HS-5 (cell line): Measurements from ENCODE around the gene GMDS.

Experiments
- DNase-seq: peaks from one replicate; pipeline ENCODE4 v3.0.0-alpha.2; 2012; ENCODE audit warnings: low read depth

The GMDS gene

DNA sequence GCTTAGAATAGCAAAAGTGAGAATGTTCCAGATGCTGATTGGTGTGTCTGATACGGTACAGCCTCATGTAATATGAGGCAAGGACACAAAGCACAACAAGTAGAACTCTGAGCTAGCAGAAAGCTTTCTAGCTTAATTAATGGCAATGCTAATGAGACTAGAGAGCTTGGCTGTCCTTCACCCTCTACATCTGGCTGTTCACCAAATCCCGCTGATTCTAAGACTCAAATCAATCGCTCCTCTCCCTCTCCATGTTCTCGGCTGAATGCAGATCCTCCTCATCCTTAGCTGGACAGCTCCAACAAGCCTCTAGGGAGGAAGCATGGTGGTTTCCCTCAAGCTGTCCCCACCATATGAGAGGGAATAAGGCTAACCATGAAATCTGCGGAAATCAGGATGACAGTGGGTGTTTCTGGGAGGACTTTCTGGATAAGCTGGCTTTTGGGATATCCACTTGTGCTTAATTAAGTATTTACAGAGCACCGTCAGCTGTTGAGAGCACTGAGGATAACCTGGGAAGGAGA lies 506.8 kb downstream of the GMDS start:
- no peak for DNase-seq

DNA sequence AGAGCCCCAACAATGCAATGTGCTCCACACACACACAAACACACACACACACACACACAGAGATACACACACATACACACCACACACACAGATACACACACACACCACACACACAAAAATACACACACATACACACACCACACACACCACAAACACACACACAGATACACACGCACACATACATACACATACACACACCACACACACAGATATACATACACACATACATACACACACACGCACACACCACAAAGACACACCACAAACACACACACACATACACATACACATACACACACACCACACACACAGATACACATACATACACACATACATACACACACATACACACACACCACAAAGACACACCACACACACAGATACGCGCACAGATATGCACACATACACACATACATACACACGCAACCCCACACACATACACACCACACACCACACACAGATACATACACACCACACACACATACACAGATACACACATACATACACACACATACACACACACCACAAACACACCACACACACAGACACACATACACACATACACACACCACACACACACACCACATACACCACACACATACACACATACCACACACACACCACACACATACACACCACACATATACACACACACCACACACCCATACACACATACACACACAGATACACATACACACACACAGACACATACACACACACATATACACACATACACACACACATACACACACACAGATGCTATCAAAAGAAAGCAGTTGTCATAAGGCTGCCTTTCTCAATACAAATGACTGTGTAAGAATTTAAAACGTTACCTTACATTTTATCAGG lies 507.7 kb downstream of the GMDS start:
- DNase-seq: no peak

DNA sequence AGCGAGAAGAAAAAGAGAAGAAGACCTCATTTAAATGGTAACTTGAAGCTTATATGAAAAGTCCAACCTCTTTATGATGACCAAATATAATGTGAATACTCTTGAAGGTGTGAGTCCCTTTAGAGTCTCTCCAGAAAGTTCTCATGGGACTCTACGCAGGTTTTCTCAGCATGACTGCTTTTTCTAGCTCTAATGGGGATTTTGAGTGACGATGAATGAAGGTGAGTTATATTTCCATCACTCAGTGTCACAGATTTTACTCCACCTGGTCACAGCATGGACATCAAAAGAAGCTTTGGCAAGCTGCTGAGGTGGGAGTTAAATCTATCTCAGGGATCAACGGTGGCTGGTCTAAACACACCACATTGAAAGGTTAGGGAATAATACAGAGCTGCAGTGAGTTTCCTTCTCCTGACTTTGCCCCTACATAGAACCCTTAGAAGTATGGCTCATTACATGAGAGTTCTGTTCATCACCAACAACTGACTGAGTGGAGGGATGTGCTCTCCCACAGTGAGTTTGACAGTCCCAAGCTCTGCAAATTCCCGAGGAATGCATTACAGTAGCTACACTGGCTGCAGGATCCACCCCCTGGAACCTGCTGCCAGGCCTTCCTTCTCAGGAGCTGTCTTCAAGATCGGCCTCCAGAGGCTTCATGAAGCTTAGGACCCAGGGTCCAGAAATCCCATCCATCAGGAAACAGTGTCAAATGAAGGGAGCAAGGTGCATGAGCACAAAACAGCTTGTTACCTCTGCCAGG lies 508.9 kb downstream of the GMDS start:
- no peak for DNase-seq

DNA sequence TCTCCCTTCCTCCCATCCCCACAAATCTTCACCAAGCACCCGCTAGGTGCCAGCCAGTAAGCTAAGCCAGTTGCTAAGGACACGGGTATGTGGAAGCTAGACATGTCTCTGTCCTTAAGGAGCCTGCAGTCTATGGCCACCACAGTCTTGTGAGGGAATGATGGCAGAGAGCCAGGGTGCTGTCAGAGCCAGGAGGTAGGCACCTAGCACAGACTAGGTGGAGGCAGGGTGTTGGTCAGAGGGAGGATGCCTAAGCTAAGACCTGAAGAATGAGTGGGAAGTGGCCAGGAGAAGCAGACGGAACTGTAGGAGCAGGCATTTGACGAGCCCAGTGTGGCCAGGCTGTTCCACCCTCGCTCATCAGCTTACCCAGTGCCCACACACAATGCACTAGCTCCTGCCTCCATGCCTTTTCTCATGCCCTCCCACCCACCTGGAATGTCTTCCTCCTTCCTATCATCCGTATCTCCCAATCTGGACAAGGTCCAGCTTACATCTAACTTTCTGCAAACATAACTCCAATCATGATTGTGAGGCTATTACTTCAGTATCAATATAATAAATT lies 510.1 kb downstream of the GMDS start:
- no peak for DNase-seq

DNA sequence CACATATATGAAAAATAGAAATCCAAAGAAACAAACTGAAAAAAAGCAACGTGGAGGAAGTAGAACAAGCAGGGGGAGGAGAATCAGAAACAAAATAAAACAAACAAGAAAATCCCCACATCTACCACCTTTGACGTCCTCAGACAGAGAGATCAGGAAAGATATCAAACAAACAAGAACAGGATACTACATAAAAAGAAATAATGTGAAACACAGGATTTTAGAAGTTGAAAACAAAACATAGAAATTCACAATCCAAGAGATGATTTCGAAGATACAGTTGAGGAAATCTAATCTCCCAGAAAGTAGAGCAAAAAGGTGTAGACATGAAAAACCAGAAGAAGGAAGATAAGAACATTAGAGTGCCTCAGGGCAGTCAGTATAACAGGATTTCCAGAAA lies 514.5 kb downstream of the GMDS start:
- no peak for DNase-seq

DNA sequence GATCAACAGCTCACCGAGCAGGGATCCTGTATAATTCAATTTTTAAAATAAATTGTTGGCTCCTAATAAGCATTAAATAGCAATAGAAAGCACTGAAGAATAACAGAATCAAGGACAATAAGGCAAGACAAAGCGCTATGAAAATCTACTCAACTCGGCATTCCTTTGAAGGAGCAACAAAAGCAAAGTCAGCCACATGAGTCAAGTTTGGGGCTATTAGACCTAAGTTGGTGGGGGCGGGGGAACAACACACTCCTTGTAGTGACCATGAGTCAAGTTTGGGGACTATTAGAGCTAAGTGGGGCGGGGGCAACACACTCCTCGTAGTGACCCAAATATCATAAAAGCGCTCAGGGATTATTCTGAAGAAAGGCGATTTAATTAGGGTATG lies 515.7 kb downstream of the GMDS start:
- DNase-seq: no peak

DNA sequence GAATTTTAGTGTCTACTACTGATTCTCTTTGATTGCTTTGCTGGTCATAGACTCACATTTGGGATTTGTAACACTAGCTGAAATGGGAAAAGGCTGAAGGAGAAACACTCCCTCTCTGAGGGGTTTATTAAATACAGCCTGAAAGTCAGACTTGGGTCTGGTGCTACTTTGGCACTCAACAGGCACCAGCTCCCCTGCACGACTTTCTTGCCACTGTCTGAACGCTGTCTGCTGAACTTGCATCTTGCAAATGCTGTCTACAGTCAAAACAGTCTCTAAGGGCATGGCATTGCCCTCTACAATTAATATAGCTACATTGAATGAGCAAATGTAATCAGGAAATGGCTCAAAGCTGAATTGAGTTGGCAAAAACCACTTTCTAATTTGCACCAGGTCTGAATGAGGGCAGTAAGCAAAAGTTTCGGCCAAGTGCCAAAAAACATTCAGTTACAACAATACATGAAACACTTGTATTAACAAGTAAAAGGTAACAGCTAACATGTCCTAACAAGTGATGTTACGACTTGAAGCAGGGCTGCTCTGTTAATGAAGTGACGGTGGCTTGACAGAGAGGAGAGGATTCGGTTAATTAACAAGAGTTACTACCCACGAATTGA lies 516.2 kb downstream of the GMDS start:
- DNase-seq: no peak

DNA sequence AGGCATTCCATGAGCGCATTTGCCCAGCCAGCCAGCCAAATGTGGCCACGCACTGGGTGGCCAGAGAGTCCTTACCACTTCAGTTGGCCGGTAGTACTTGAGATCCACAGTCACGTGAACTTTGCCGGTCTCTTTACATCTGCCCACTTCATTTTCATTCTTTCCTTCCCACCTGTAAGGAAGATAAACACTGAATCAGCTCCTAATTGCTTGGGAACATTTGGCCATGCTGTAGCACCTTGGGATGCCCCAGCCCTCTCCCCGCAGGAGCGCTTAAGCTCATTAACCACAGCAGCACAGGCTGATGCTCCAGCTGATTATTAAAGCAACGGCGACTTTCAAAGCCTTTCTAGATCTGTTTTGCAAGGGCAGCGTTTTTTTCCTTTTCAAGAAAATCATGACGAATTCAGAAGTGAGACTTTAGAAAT lies 519.0 kb downstream of the GMDS start:
- no peak for DNase-seq

DNA sequence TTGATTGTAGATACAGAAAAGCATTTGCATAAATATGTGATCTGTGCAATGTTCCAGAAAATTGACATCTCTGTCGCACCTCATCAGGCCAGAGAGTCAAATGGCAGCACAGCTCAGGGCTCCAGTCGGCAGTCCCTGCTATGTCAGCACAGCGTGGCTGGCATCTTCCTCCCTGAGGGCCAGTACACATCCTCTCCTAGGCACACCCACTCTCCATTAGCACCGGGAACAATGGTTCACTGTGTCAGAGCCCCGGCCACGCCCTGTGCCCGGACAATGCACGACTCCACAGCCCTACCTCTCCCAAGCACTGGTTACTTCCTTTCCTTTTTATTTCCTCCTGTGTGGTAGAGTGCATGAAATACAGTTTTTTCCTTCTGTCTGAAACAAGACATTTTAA lies 520.8 kb downstream of the GMDS start:
- DNase-seq: no peak

DNA sequence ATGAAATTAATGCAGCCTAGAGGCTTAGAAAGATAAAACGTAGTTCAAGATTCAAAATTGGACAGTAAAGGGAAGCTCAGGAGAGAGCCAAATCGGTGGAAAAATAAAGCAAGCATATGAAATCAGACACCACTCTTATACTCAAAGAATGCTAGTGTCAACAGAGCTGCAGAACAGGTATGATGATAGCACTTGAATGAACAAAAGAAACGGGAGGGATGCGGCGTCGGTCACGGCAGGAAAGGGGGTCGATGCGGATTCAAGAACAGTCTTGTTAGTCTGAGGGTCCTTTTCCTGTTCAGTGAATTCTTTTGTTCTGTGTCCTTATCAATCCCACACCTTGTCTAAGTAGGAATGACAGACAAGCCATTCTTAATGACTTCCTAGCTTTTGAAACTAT lies 521.3 kb downstream of the GMDS start:
- no peak for DNase-seq

DNA sequence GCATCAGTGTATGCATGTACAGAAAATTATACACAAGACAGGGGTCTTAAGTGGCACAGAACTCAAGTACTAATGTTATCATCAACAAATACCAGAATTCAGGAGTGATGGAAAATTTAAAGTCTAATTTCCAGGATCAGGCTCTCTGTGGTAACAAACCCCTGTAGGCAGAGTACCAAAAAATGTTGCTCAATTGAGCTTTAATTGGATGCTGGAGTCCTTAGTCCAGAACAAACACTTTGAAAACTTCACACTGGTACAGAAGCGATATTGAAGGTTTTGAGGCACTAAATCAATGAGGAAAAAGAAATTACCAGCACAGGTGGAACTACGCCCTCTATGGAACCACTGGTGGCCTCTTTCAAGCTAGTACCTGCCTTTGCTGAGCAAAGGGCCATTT lies 522.6 kb downstream of the GMDS start:
- no peak for DNase-seq

DNA sequence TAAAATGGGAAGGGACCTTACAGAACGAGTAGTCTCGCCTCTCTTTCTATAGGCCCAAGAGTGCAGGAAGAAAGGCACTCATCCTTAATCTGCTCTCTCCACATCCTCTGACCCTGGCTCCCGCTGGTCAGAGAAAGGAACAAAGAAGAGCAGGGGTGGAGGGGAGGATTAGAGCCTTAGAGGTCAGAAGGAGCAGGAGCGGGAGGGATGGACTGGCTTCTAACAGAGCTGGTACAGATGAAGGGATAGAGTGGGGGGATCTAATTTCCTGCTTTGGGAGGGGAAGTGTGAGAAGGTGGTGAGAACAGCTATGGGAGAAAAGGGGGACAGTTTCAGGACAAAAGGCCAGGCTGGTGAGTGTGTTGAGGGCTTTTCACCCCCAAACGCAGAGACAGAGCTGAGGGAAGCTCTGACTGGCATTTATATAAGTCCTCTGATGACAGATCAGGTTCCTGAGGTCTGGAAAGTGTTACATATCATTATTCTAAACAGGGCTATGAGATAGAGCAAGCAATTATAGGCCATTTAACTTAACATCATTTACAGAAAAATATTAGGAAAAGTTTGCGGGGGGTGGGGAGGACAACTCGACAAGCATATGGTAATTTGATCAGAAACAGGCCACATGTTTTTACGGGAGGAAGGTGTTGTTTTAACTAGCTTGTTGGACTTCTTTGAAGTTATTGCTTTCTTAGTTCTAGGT lies 524.6 kb downstream of the GMDS start:
- no peak for DNase-seq

DNA sequence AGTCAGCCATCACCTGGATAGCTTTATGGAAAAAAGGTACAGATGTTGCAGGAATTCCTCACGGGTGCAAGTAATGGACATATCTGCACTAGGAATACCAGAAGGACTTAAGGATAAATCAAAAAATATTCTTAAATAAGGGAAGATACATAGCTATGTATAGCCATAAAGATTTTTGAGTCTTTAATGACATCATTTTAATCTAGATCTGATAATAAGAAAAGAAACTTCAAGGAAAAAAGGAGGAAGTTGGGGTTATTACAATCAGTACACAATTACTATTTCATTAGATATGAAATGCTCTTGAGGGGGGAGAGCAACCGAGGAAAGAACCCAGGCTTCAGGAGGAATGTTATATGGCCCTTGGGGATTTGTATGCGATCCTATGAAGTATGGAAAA lies 525.5 kb downstream of the GMDS start:
- DNase-seq: no peak

DNA sequence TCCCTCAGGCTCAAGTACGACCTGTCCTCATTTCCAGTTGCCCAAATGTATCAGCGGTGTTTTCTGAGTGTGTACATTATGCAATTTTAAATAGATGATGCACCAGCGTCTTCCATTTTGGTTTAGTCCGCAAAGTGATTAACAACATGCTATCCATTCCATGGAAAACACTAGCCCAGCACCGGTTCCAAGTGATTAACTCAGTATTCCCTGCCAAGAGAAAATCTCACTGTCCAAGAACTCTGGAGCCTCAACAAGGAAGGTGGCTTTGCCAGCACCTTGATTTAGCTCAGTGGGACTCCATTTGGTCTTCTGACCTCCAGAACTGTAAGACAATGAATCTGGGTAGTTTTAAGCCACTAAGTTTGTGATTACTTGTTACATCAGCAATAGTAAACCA lies 528.5 kb downstream of the GMDS start:
- DNase-seq: no peak

DNA sequence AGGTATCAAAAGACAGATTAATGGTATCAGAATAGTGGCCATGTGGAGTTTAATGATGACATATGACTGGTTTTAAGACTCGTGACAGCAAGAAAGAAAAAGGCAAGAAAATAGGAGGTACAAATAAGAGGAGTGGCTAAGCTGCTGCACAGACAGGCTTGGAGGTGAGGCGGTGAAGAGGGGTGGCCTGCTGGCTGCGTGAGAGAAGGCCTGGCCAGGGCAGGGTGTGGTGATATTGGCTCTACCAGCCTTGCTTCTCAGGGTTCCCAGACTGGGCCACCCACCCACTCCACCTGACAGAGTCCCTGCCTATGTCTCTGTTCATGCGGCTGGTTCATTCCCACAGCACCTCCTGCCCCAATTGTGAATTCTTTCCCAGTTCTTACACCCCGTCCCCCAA lies 529.0 kb downstream of the GMDS start:
- DNase-seq: no peak

DNA sequence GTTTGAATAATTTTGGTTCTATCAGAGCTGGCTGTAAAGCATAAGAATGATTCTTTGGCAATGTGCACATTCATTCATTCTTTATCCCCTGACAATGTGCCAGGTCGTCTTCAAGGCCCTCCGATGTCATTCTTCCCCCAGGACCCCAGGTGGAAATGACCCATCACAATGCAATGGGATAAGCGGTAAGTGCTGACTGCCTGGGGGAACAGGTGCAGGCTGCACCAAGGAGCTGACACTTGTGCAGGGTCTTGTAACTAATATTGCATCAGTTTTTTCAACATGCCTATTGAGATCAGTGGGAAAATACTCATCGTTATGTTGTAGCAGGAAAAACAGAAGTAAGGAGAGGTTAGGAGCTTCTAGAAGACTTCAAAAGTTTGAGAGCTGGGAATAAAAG lies 530.1 kb downstream of the GMDS start:
- no peak for DNase-seq

DNA sequence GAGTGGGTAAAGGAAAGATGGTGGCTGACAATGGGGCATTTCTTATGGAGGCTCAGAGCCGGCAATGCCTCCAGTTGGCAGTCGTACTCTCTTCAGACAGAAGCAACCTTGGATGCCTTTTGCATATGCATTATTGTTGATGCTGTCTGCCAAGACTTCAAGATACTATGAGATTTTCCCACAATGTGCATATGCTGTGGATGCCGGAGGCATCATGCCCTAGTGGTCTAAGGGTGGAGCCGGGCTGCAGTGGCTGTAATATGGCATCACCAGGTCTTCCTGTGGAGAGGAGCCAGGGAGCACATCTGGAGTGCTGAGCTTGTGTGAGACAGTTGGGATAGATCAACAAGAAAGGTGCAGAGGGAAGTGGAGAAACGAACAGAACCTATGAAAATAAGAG lies 530.8 kb downstream of the GMDS start:
- DNase-seq: no peak

DNA sequence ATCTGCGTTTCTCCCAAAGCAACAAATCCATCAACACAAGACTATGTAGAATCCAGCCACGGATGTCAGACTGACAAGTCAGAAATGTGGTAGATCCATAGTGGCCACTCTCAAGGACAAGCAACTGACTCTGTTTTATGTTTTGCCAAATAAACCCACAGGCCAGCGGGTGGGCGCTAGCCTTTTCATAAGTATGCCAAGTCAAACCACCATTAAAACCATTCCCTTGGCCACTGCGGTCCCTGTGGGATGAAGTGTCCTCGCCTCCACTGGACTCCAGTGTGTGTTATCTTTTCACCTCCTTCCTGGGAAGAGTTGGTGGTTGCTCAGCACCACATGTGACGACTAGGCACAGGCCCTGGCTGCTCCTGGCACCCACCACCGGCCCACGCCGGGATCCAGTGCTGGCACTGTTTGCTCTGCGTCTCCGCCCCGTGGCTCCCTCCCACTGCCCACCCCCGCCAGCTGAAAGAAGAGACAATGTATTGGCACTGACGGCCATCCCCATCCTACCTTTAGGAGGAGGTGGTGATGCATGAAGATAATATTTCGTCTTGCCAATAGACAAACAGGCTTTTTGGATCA lies 532.3 kb downstream of the GMDS start:
- DNase-seq: no peak

DNA sequence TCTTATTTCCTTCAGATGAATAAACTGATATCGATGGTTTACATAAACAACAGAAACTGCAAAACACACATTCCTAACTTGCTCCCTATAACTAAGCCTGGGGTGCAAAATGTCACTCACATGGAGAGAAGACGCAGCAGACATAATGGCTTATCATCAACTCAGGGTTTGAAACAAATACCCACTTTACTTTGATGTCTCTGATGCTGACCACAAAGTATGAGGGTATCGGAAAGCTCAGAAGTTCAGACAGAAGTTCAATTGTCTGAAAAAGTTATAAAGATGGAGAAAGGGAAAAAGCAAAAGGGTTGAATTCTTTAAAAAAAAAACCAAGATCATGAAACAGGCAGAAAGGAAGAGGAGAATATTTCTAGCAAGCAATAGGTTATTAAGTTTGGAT lies 533.0 kb downstream of the GMDS start:
- no peak for DNase-seq

DNA sequence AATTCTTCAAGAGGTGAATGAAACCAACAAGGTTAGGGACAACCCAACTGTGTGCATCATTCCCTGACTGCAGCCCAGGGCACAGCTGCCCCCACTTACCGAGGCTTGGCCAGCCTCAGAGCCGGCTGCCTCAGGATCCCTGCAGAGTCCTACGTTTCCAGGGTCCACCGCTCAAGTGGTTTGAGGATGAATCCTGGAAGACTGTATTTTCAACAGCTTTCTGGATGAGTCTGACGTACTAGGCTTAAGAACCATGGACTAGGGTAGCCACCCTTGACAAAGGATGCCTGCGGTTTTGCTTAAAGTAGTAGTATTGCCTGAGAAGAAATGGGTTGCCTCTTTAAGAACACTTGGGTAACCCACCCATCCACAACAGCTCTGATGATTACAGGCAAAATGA lies 534.3 kb downstream of the GMDS start:
- no peak for DNase-seq

DNA sequence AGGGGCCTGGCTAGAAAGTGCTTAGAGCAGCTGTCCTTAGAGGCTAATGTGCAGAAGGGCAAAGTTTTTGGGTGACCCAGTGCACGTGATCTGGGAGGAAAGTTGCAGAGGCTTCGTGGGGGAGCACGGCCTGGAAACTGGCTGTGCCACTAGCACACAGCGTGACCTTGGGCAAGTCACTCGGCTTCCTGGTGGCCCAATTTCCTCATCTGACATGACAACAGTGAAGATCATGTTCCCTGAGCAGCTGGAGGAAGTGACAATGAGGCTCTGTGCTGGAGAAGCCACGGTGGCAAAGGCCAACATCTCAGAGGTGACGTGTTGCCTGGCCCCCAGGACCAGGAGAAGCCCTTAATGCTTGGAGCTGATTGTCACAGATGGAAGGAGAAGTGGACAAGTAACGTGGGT lies 536.2 kb downstream of the GMDS start:
- no peak for DNase-seq

DNA sequence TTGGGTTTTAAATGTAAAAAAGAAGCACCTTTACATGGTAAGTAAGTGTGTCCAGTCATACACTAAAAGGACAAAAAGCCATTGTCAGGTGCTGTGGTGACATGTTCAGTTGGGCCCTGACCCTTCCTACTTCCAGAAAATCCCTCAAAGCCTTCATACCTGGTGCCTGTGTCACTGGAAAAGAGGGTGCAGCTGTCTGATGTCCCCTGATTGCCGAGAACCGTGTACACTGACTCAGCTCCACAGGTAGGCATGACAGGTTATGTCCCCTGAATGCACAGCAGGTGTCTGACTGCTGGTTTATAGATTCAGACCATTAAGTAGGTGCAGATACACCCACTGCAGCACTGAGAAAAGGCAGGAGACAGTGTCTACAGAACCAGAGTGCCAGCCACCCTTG lies 536.6 kb downstream of the GMDS start:
- DNase-seq: no peak
